HepG2 (cell line): ENCODE measurements around the gene CACNA1D. TPM values are rescaled to one million over a fixed set of nuclear protein-coding genes. Genes with fewer than 3 reads are reported as not detected.

ENCODE experiments used
- CCDC6 ChIP-seq: sonication (generic); formaldehyde crosslinking; IDR thresholded peaks from 2 replicates; pipeline ENCODE4 v1.8.1; 2022; ENCODE audit warnings: mild to moderate bottlenecking, missing genetic modification reagents, moderate library complexity
- DBP ChIP-seq: sonication (generic); formaldehyde crosslinking; IDR thresholded peaks from 2 replicates; pipeline ENCODE4 v1.4.0; 2020; ENCODE audit warnings: missing genetic modification reagents; ENCODE audit errors: not compliant biosample characterization
- IKZF5 ChIP-seq: IDR thresholded peaks from 2 replicates; pipeline ENCODE4 v1.6.1; 2018; ENCODE audit warnings: missing genetic modification reagents, mild to moderate bottlenecking, missing compliant biosample characterization
- NCOA5 ChIP-seq: sonication (generic); formaldehyde crosslinking; IDR thresholded peaks from 2 replicates; pipeline ENCODE4 v1.4.0; 2020; ENCODE audit warnings: missing genetic modification reagents
- REL ChIP-seq: sonication (generic); formaldehyde crosslinking; conservative IDR thresholded peaks from 2 replicates; pipeline ENCODE4 v1.8.0; 2022; ENCODE audit warnings: mild to moderate bottlenecking, missing genetic modification reagents, moderate library complexity
- RXRB ChIP-seq: IDR thresholded peaks from 2 replicates; pipeline ENCODE4 v1.6.1; 2016; ENCODE audit warnings: borderline replicate concordance, missing genetic modification reagents, missing compliant biosample characterization
- SMAD3 ChIP-seq: sonication (generic); formaldehyde crosslinking; IDR thresholded peaks from 2 replicates; pipeline ENCODE4 v1.4.0; 2020; ENCODE audit warnings: missing genetic modification reagents
- SOX6 ChIP-seq, 2 experiments: fragments of 450-650 bp in 1 of 2; sonication (generic) in 1 of 2; formaldehyde crosslinking in 1 of 2; IDR thresholded peaks; 2 replicates each; pipeline versions ENCODE4 v1.4.0 to v1.6.1; 2017 to 2020; ENCODE audit warnings: antibody characterized with exemption in 1 of 2, mild to moderate bottlenecking in 1 of 2, missing genetic modification reagents in 1 of 2
- SP1 ChIP-seq, 2 experiments: fragments of 450-650 bp in 1 of 2; sonication (generic) in 1 of 2; formaldehyde crosslinking in 1 of 2; IDR thresholded peaks; 2 replicates each; pipeline versions ENCODE4 v1.4.0 to v1.6.1; 2016 to 2020; ENCODE audit warnings: missing genetic modification reagents in 1 of 2
- TAF15 ChIP-seq: fragments of 200-400 bp; formaldehyde crosslinking; IDR thresholded peaks from one replicate; pipeline ENCODE4 v1.6.1; 2018; ENCODE audit warnings: mild to moderate bottlenecking, low read depth, low read length; ENCODE audit not compliant: poor library complexity, severe bottlenecking
- TCF12 ChIP-seq, 2 experiments: fragments of 450-650 bp in 1 of 2; sonication (generic) in 1 of 2; formaldehyde crosslinking in 1 of 2; IDR thresholded peaks; 2 replicates each; pipeline versions ENCODE4 v1.6.1 to v1.8.0; 2017 to 2022; ENCODE audit warnings: antibody characterized with exemption in 1 of 2, mild to moderate bottlenecking in 1 of 2, missing genetic modification reagents in 1 of 2, moderate library complexity in 1 of 2
- ZBTB20 ChIP-seq: sonication (generic); formaldehyde crosslinking; IDR thresholded peaks from 2 replicates; pipeline ENCODE4 v1.8.1; 2023; ENCODE audit warnings: missing genetic modification reagents, low read depth, mild to moderate bottlenecking, borderline replicate concordance
- ZBTB25 ChIP-seq: IDR thresholded peaks from 2 replicates; pipeline ENCODE4 v1.6.1; 2018; ENCODE audit warnings: missing genetic modification reagents
- ZMYM3 ChIP-seq: sonication (generic); formaldehyde crosslinking; IDR thresholded peaks from 2 replicates; pipeline ENCODE4 v1.5.1; 2020; ENCODE audit warnings: mild to moderate bottlenecking, missing genetic modification reagents
- ZNF430 ChIP-seq: sonication (generic); formaldehyde crosslinking; IDR thresholded peaks from 2 replicates; pipeline ENCODE4 v1.9.0; 2021; ENCODE audit warnings: mild to moderate bottlenecking, missing genetic modification reagents
- ZNF577 ChIP-seq: sonication (generic); formaldehyde crosslinking; IDR thresholded peaks from 2 replicates; pipeline ENCODE4 v1.4.0; 2020; ENCODE audit warnings: mild to moderate bottlenecking, low read depth, missing genetic modification reagents, borderline replicate concordance
- ZNF709 ChIP-seq: sonication (generic); formaldehyde crosslinking; IDR thresholded peaks from 2 replicates; pipeline ENCODE4 v1.5.0; 2020; ENCODE audit warnings: mild to moderate bottlenecking, missing genetic modification reagents
- ZNF784 ChIP-seq: sonication (generic); formaldehyde crosslinking; IDR thresholded peaks from 2 replicates; pipeline ENCODE4 v1.5.1; 2020; ENCODE audit warnings: missing genetic modification reagents, mild to moderate bottlenecking, borderline replicate concordance
- ZSCAN31 ChIP-seq: sonication (generic); formaldehyde crosslinking; IDR thresholded peaks from 2 replicates; pipeline ENCODE4 v1.5.0; 2020; ENCODE audit warnings: low read depth, mild to moderate bottlenecking, missing genetic modification reagents
- polyA plus RNA-seq, 8 experiments: library from polyadenylated mRNA; depleted of rRNA in 3 of 8; stranded (reverse) in 7 of 8; unstranded in 1 of 8; fragments of >200 nt; fragmentation: Illumina TruSeq in 4 of 8; extraction: Trizol in 4 of 8; gene quantifications; 2 replicates each; pipeline versions ENCODE4 v1.2.1 to v1.2.3, GENCODE V29; 2011 to 2016; ENCODE audit warnings: low read depth in 4 of 8, missing spikeins in 1 of 8, mixed read lengths in 1 of 8; ENCODE audit not compliant: insufficient read depth in 1 of 8
- total RNA-seq, 5 experiments: library from RNA; depleted of rRNA; stranded (reverse); fragments of >200 nt; fragmentation: Illumina TruSeq; extraction: Trizol; gene quantifications; 2 replicates each; pipeline ENCODE4 v1.2.3, GENCODE V29; 2016; ENCODE audit warnings: low read depth in 1 of 5
- TF ChIP-seq, protein P1 (sequence below): sonication (generic); formaldehyde crosslinking; IDR thresholded peaks from 2 replicates; pipeline ENCODE4 v1.5.1; 2020; ENCODE audit warnings: mild to moderate bottlenecking, missing genetic modification reagents

CACNA1D gene
- total and polyA plus RNA-seq, 2 of the 13 experiments (the other 11 are each of a cell fraction or from before 2014, with no cell fraction given), result 0.26 to 0.38 TPM

DNA sequence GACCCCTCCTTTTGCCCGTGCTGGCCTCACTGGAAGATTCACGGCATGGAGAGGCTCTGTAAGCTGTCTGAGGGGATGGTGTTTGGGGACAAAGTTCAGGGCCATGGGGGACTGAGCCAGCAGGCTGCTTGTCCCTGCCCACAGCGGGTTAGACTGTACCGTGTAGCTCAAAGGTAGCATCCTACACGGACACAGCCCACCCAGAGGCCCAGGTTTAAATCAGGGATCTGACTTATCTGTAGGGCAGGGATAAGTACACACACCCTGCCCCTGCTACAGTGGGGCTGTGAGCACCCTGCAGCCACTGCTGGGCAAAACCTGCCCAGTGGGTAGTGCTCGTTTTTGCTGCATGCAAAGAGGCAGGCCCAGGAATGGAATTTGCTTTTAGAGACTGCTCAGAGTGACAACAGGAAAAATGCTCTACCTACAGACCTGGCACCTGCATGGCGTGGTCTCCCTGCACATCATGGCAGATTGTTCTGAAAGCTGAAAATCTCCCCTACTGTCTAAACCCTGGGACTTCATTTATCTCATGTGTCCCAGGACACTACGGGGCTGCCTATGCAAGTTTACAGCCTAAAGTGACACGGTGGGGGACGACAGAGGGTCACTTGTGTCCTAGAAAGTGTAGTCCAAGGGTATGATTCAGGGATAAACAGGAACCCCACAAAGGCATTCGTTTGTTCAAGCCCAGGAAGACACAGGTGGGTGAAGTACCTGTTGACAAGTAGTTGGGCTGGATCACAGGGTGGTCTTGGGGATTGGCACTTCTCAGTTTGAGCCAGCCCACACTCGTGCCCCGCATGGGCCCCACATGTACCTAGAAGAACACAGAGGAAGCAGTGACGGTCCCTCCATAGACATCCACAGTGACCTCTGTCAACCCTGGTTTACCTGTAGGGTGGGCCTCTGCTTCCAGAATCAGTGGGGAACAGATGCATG lies 324.1 kb downstream of the CACNA1D start (continued):
- TF ChIP-seq RXRB (CRISPR knock-in tag) (0 out of 2 replicates have a peak, but pooled peaks have one; percentile 29), ZNF430 (CRISPR knock-in tag) (no peak), REL (CRISPR knock-in tag) (no peak), CCDC6 (no peak), ZSCAN31 (CRISPR knock-in tag) (no peak), ZNF709 (no peak), SMAD3 (CRISPR knock-in tag) (0 out of 2 replicates have a peak, but pooled peaks have one; percentile 21), TCF12 (IDR thresholded peaks at IDR 0.05) (no peak), TCF12 (CRISPR knock-in tag; IDR thresholded peaks at IDR 0.05) (no peak), TAF15 (no peak), ZBTB25 (CRISPR knock-in tag) (no peak), ZBTB20 (CRISPR knock-in tag) (peak; percentile 27; the same call in 1 of the 2 replicates), SOX6 (IDR thresholded peaks at IDR 0.05) (no peak), SOX6 (CRISPR knock-in tag; IDR thresholded peaks at IDR 0.05) (peak; percentile 61), SP1 (IDR thresholded peaks at IDR 0.05) (no peak), SP1 (CRISPR knock-in tag; IDR thresholded peaks at IDR 0.05) (no peak), NCOA5 (CRISPR knock-in tag) (no peak), ZNF577 (CRISPR knock-in tag) (no peak), IKZF5 (0 out of 2 replicates have a peak, but pooled peaks have one; percentile 20), DBP (CRISPR knock-in tag) (no peak), ZNF784 (CRISPR knock-in tag) (no peak), ZMYM3 (CRISPR knock-in tag) (no peak; the same call in 1 of the 2 replicates)
- TF ChIP-seq, protein P1, sequence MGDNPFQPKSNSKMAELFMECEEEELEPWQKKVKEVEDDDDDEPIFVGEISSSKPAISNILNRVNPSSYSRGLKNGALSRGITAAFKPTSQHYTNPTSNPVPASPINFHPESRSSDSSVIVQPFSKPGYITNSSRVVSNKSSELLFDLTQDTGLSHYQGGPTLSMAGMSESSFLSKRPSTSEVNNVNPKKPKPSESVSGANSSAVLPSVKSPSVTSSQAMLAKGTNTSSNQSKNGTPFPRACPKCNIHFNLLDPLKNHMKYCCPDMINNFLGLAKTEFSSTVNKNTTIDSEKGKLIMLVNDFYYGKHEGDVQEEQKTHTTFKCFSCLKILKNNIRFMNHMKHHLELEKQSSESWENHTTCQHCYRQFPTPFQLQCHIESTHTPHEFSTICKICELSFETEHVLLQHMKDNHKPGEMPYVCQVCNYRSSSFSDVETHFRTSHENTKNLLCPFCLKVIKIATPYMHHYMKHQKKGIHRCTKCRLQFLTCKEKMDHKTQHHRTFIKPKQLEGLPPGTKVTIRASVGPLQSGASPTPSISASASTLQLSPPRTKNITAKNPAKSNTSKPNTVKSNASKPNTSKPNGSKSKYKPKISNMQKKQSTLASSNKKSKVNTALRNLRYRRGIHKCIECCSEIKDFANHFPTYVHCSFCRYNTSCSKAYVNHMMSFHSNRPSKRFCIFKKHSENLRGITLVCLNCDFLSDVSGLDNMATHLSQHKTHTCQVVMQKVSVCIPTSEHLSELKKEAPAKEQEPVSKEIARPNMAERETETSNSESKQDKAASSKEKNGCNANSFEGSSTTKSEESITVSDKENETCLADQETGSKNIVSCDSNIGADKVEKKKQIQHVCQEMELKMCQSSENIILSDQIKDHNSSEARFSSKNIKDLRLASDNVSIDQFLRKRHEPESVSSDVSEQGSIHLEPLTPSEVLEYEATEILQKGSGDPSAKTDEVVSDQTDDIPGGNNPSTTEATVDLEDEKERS (CRISPR knock-in tag), result 0 out of 2 replicates have a peak, but pooled peaks have one; percentile 26
